Mesenteric fat pad (tissue), 1 donor: Measurements from ENCODE around the gene PSEN1. TPM values are rescaled to one million over a fixed set of nuclear protein-coding genes. Genes with fewer than 3 reads are reported as not detected.

ENCODE experiments used
- DNase-seq: peaks from one replicate; pipeline ENCODE4 v3.0.0-alpha.2; 2020; ENCODE audit warnings: low spot score
- total RNA-seq: library from RNA; stranded (reverse); fragmentation: NEBNext Ultra II Directional; extraction: Animal tissue kit (Norgen Biotek cat#: 25700); gene quantifications from one replicate; pipeline ENCODE4 v1.2.1, GENCODE V29; 2021
- donor health status: DM: yes; HTN: yes; CAD: no.

The PSEN1 gene
- total RNA-seq, 1 donor from 2014 or later, result 55.3 TPM

GRCh38 chr14:73252491-73253322 lies 116.4 kb downstream of the PSEN1 start:
- DNase-seq, result no peak

- DNase-seq, result no peak
These were observed 117.0 kb downstream of the PSEN1 start for GRCh38 chr14:73253323-73253610.

- no peak for DNase-seq
These were observed 117.4 kb downstream of the PSEN1 start for GRCh38 chr14:73253721-73254120.

GRCh38 chr14:73254247-73255004 lies 118.1 kb downstream of the PSEN1 start:
- DNase-seq, result no peak

GRCh38 chr14:73255005-73255400 lies 118.7 kb downstream of the PSEN1 start:
- DNase-seq, result no peak

GRCh38 chr14:73255693-73256225 lies 119.5 kb downstream of the PSEN1 start:
- no peak for DNase-seq

GRCh38 chr14:73258076-73258475 lies 121.8 kb downstream of the PSEN1 start:
- no peak for DNase-seq

- peak; percentile 87 for DNase-seq
These were observed 122.7 kb downstream of the PSEN1 start for GRCh38 chr14:73258845-73259611.

GRCh38 chr14:73259837-73260236 lies 123.5 kb downstream of the PSEN1 start:
- peak; percentile 39 for DNase-seq

GRCh38 chr14:73260574-73260973 lies 124.3 kb downstream of the PSEN1 start:
- DNase-seq, result peak; percentile 64

- peak; percentile 62 for DNase-seq
These were observed 124.8 kb downstream of the PSEN1 start for GRCh38 chr14:73261075-73261474.

GRCh38 chr14:73261520-73262426 lies 125.5 kb downstream of the PSEN1 start:
- peak; percentile 80 for DNase-seq

GRCh38 chr14:73262427-73263183 lies 126.3 kb downstream of the PSEN1 start:
- DNase-seq, result peak; percentile 85

GRCh38 chr14:73263606-73264005 lies 127.3 kb downstream of the PSEN1 start:
- peak; percentile 88 for DNase-seq

GRCh38 chr14:73264080-73264884 lies 128.0 kb downstream of the PSEN1 start:
- no peak for DNase-seq

- no peak for DNase-seq
These were observed 128.8 kb downstream of the PSEN1 start for GRCh38 chr14:73264885-73265720.

- DNase-seq, result no peak
These were observed 129.4 kb downstream of the PSEN1 start for GRCh38 chr14:73265721-73266046.

- no peak for DNase-seq
These were observed 130.0 kb downstream of the PSEN1 start for GRCh38 chr14:73266317-73266716.
